GM21717 (cell line): Measurements from ENCODE around the gene ATG10.
"Not testable (repeated sequence)": the region's sequence is repeated elsewhere in the genome, so short reads cannot be mapped to it uniquely, and the experiment has no call there.

ENCODE experiments used
- ATAC-seq: cut with Tn5 transposase; IDR thresholded peaks from one replicate; pipeline ENCODE4 v1.9.1; 2021; ENCODE audit warnings: mild to moderate bottlenecking, moderate library complexity; ENCODE audit not compliant: unreplicated experiment

The ATG10 gene

GRCh38 chr5:81971712-81972491 lies at the start of gene ATG10:
ATG10 (plus strand) TSS chr5:81972023; CDS start chr5:81987571, 15,548 bp downstream.
- ATAC-seq = peak; percentile 97

GRCh38 chr5:81922854-81923279 lies 49.0 kb upstream of the ATG10 start:
- ATAC-seq = peak; percentile 68

DNA sequence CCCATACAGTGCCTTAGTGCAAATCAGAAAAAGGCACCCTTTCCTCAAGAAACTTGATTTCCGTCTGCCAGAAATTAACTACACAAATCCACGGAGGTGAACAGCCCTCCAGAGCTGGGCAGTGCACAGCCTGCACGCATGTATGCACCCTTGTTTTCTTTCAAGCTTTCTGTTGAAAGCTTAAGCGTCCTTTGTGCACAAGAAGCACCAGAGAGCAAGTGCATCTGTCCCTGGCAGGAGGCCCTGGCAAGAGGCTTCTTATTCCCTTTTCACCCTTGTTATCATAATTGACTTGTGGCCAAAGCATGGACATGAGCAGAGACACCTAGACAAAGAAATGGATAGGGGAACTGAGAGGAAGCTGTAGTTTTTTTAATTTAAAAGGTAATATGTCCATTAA lies 47.4 kb upstream of the ATG10 start:
- no peak for ATAC-seq

- no peak for ATAC-seq
Observed at GRCh38 chr5:81925009-81925408, 46.8 kb upstream of the ATG10 start.

DNA sequence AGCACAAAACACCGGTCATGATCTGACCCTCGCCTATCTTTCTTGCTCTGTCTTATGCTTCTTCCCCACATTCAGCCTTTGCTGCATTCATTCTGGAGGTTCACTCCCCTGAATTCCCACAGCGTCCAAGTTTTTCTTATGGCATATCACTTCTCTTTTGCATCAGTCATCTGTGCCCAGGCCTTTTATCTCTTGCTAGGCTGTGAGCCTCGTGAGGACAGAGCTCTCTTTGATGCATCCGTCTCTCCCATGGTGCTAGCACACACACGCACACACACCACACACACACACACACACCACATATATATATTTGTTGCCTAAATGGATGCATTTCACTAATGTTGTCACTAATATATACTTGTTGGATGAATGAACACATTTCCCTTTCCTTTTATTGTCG lies 45.8 kb upstream of the ATG10 start:
- ATAC-seq = no peak

GRCh38 chr5:81936066-81936465 lies 35.8 kb upstream of the ATG10 start:
- ATAC-seq = no peak

- ATAC-seq = no peak
Observed at GRCh38 chr5:81936750-81937149, 35.1 kb upstream of the ATG10 start.

DNA sequence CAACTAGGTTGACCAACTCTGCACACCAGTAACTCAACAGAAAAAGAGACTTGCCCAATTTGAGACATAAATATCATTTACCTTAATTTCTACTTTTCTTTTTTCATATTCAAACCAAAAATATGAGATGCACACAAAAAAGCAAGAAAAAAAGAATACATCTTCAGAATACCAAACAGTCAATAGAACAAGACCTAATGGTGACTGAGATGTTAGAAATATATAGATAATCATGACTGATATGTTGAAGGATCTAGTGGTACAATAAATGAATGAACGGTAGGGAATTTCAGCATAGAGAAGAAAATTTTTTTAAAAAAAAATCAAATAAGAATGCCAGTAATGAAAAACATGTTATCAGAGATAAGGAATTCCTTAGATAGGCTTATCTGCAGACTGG lies 29.1 kb upstream of the ATG10 start:
- ATAC-seq = no peak

GRCh38 chr5:81948349-81948748 lies 23.5 kb upstream of the ATG10 start:
- ATAC-seq = no peak

DNA sequence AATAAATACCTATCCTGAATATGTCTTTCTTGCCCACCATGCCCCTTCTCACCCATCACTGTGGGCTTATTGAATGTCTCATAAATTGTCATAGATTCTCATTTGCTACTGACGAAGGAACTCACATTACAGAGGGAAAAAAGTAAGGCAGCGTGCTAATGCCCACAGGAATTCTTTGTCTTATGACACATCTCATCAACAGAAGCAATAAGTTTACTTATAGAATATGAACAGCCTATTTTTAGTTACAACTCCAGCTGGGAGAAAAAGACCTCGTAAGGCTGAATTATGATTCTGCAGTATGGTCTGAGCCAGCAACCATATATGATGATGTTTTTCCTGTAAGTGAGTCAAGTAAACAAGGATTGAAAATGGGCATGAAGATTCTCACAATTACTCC lies 22.4 kb upstream of the ATG10 start:
- no peak for ATAC-seq

- ATAC-seq = no peak
Observed at GRCh38 chr5:81950996-81951395, 20.8 kb upstream of the ATG10 start.

GRCh38 chr5:81954796-81955195 lies 17.0 kb upstream of the ATG10 start:
- not testable (repeated sequence) for ATAC-seq

GRCh38 chr5:81958129-81958528 lies 13.7 kb upstream of the ATG10 start:
- not testable (repeated sequence) for ATAC-seq

- ATAC-seq = no peak
Observed at GRCh38 chr5:81961651-81962440, 10.0 kb upstream of the ATG10 start.

DNA sequence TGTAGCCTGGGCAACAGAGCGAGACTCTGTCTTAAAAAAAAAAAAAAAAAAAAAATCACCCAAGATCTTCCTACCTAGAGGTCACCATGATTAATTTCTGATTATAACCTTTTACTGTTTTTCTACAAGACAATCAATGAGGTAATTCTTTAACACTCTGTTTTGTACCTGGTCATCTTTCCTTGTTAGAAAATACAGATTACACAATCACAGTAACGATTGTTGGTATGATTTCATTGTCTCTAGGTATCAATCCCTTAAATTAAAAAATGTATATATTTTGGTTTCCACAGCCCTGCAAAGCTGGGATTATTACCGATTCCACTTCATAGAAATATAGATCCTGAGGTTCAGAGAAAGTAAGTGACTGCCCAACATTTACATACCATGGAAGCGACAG lies 8.3 kb upstream of the ATG10 start:
- no peak for ATAC-seq

GRCh38 chr5:81965524-81965923 lies 6.3 kb upstream of the ATG10 start:
- no peak for ATAC-seq

GRCh38 chr5:81969226-81969625 lies 2.6 kb upstream of the ATG10 start:
- ATAC-seq = no peak

GRCh38 chr5:81969912-81970311 lies 1.9 kb upstream of the ATG10 start:
- no peak for ATAC-seq

DNA sequence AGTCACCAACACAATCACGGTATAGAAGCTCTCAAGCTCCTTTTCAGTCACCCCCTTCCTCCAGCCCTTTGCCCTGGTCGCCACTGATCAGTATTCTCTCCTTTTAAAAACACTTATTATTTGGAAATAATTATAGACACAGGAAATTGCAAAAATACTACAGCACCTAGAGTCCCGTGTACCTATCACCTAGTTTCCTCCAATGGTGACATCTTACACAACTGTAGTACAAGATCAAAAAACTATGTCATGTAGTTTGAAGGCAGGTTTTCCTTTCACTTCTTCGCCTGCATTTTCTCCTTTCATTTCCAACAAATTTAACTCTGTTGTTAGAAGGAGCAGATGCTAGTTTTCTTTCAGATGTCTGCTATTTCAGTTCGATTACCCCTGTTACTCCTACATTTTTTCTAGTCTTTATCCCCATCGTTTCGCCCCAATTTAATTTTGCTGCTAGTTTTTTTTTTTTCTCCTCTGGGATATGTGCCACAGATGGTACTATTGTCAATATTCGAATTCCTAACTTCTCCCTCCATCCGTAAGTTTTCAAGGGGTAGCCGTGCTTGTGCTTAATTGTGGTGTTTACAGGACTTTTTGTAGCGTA lies 612 bp upstream of the ATG10 start:
- ATAC-seq = peak; percentile 26

DNA sequence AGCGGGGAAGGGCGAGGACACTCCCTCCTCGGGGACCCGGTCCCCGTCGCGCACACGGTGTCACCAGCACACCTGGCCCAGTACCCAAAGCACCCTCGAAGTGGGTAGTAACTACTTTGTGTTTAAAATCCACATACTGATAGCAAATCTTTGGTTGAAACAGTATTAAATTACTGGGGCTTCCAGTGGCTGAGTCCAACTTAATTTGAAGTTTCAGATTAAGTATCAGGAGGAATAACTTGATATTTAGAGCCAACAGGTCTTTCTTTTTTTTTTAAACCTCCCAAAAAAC lies 615 bp downstream of the ATG10 start:
- ATAC-seq = no peak

GRCh38 chr5:81980160-81980559 lies 8.3 kb downstream of the ATG10 start:
- ATAC-seq = no peak
